Amniotic stem cell (primary cell): ENCODE measurements around the gene SUV39H1.
"Not testable (repeated sequence)": the region's sequence is repeated elsewhere in the genome, so short reads cannot be mapped to it uniquely, and the experiment has no call there.

Experiments used
- DNase-seq: peaks from one replicate; lab custom pipeline; 2025; lab: John Stamatoyannopoulos, UW

The SUV39H1 gene, protein sequence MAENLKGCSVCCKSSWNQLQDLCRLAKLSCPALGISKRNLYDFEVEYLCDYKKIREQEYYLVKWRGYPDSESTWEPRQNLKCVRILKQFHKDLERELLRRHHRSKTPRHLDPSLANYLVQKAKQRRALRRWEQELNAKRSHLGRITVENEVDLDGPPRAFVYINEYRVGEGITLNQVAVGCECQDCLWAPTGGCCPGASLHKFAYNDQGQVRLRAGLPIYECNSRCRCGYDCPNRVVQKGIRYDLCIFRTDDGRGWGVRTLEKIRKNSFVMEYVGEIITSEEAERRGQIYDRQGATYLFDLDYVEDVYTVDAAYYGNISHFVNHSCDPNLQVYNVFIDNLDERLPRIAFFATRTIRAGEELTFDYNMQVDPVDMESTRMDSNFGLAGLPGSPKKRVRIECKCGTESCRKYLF

DNA sequence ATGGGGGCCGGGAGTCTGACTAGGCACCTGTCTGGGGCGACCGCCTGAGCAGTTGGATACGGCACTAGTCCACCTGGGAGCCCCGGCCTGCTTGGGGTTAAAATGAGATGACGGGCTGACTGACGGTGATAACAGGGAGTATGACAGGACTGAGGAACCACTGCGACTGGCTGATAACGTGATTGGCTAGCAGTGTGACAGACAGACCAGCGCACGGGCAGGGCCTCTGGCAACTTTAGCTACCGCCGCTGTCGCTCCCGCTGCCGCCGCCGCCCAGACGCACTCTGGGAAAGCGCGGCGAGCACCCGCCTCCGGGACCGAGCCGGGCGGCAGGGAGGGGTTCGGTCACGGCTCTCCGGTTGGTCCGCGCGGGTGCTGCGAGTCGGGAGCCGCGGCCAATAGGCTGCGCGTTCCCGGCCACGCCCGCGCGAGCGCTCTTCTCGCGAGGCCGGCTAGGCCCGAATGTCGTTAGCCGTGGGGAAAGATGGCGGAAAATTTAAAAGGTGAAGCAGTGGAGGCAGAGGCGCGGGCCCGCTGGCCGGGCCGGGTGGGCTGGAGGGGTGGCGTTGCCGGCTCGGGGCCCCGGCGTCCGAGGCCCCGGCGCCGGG is at the start of gene SUV39H1:
Gene SUV39H1, plus strand, starts transcription at position 434 of the 608 bp plus-strand sequence. Its CDS starts 51 bp downstream, at position 485.
- DNase-seq, result peak; percentile 71

DNA sequence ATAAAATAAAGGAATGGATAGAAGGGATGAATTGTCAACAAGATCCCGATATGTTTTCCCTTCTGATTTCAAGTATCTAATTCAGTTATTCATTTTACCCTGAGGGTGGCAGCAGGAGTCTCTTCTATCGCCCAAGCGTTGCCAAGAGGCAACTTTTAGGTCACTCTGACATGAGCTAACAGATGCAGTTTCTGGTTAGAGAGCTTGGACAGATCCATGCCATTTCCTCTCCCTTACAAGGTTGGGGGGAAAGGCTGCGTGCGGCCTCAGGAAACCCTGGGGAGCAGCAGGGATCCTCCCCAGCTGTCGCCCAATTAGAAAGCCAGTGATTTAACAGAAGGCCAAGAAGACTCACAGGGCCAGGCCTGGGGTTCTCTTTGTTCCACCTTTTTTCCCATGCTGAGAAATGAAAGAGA is 48.2 kb upstream of the SUV39H1 start:
- no peak for DNase-seq

DNA sequence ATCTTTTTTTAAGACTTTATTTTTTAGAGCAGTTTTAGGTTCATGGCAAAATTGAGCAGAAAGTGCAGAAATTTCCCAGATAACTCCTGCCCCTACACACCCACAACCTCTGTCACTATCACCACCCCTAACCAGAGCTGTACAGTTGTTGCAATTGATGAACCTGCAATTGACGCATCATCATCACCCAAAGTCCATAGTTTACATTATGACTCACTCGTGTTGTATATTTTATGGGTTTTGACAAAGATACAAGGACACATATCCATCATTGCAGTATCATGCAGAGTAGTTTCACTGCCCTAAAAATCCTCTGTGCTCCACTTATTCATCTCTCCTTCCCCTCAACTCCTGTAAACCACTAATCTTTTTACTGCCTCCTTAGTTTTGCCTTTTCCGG is 47.4 kb upstream of the SUV39H1 start:
- no peak for DNase-seq

DNA sequence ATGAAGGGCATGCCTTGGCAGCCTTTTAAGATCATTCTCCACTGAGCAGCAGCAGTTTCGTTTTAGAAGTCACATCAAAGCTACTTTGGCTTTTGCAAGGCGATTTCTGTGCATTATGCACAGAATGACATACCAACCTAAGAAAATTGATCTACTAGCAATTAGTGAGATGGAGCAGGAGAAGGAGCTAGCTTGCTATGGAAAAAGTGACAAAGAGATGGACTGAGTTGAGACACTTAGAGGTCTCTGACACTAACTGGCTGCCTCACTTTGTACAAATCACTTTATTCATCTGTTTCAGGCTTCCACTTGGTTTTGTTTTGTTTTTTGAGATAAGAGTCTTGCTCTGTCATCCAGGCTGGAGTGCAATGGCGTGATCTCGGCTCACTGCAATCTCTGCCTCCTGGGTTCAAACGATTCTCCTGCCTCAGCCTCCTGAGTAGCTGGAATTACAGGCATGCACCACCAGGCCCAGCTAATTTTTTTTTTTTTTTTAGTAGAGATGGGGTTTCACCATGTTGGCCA is 44.4 kb upstream of the SUV39H1 start:
- DNase-seq, result not testable (repeated sequence)

DNA sequence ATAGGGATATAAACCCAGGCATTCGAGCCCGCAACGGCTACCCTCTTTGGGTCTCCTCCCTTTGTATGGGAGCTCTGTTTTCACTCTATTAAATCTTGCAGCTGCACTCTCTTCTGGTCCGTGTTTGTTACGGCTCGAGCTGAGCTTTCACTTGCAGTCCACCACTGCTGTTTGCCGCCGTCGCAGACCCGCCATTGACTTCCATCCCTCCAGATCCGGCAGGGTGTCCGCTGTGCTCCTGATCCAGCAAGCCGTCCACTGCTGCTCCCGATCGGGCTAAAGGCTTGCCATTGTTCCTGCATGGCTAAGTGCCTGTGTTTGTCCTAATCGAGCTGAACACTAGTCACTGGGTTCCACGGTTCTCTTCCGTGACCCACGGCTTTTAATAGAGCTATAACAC is 41.8 kb upstream of the SUV39H1 start:
- not testable (repeated sequence) for DNase-seq

DNA sequence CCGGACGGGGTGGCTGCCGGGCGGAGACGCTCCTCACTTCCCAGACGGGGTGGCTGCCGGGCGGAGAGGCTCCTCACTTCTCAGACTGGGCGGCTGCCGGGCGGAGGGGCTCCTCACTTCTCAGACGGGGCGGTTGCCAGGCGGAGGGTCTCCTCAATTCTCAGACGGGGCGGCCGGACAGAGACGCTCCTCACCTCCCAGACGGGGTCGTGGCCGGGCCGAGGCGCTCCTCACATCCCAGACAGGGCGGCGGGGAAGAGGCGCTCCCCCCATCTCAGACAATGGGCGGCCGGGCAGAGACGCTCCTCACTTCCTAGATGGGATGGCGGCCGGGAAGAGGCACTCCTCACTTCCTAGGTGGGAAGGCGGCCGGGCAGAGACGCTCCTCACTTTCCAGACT is 36.8 kb upstream of the SUV39H1 start:
- not testable (repeated sequence) for DNase-seq

DNA sequence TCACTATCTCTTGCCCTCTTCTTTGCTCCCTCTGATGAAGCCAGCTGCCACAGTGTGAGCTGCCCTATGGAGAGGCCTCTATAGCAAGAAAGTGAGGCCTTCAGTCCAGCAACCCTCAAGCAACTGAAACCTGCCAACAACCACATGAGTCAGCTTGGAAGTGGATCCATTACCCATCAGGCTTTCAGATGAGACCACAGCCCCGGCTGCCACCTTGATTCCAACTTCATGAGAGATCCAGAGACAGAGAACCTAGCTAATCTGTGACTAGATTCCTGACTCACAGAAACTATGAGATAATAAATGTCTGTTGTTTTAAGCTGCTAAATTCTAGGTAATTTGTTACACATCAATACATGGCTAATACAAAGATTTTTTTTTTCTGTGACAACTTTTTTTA is 33.3 kb upstream of the SUV39H1 start:
- no peak for DNase-seq

DNA sequence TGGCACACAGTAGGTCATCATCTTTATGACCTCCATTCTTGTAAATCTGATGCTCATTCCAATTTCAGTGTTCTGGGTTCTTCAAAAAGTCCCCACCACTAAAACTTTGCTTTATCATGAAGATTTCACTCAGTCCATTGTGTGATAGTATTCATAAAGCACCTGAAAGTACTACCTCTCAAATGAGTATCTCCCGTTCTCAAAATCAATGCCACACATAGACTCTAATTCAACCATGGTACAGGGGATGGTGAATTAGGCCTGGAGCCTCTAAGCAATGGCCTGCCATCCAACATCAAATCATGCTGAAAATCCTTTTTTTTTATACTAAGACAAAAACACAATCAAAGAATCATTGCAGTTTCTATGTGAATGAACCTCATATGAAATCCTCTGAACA is 32.4 kb upstream of the SUV39H1 start:
- no peak for DNase-seq

DNA sequence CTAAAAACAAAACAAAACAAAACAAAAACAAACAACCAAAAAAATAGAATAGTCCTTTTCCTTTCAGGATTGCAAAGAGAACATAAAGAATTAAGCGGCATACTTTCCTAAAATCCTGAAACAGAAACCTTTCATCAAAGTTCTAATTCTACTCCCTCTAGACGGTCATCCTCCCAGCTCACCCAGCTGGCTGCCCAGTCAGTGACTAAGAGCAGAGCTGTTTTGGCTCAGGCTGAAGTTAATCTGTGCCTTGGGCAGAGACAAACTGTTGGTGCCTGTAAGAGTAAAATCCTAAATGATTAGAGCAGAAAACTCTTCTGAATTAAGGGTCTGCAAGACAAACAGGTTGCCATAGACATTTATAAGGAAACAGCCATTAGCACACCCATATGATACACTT is 30.5 kb upstream of the SUV39H1 start:
- no peak for DNase-seq

DNA sequence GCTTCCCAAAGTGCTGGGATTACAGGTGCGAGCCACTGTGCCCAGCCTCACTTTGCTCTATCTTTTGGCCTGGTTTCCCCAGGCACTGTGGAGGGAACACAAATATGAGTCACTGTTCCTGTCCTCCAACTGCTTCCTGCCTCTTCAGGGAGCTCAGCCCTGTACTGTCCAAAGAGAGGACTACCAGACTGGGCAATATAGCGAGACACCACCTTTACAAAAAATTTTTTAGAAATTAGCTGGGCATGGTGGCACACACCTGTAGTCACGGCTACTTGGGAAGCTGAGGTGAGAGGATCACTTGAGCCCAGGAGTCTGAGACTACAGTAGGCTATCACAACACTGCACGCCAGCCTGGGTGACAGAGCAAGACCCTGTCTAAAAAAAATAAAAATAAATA is 29.9 kb upstream of the SUV39H1 start:
- no peak for DNase-seq

DNA sequence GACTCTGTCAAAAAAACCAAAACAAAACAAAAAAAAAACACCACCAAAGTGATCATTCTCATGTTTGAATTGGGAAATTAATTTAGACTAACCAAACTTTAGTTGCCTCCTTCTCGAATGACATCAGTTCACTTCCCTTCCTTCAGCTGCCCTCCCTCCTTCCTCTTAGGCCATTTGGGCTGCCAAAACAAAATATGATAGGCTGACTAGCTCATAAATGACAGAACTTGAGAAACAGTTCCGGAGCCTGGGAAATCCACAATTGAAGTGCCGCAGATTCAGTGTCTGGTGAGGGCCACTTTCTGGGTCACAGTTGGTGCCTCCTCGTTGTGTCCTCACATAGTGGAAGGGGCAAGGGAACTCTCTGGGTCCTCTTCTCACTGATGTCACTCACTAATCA is 29.0 kb upstream of the SUV39H1 start:
- DNase-seq, result no peak

DNA sequence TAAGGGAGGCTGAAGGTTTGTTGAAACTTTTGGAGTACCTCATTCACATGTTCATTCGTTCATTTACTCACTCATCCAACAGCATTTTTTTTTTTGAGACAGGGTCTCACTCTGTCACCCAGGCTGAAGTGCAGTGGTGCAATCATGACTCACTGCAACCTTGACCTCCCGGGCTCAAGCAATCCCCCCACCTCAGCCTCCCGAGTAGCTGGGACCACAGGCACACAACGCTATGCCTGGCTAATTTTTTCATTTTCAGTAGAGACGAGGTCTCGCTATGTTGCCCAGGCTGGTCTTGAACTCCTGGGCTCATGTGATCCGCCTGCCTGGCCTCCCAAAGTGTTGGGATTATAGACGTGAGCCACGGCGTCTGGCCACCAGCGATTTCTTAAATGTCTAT is 28.3 kb upstream of the SUV39H1 start:
- not testable (repeated sequence) for DNase-seq

DNA sequence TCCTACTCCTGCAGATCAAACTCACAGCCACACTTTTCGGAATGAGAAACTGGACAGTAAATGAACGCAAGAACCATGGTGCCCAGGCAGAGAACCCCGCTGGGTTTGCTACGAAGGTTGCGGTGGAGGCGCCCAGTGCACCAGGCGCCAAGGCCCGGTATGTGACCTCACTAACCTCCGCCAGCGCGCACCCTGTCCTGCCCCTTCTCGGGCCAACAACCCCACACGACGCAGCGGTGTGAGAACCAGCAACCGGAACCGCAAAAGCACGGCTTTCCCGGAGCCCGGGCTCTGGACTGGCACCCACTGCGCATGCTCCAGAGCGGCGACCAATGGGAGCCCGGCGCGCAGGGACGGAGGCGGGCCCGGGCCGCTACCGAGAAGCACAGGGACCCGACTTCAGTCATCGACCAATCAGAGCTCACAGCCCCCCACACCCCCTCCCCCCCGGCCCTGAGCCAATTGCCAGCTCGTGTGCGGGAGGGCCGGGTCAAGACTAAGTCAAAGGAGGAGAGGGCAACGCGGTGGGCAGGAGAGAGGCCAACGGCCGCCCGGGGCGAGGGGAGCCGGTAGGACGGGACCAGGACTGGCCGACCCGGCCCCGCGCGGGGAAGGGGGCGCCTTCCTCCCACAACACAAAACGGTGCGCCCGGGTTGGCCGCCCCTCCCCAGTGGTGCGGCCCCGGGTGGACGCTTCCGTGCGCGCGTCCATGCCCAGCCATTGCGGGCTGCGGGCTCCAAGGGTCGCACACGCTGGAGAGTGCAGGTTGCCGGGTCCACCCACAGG is 20.2 kb upstream of the SUV39H1 start:
- DNase-seq, result peak; percentile 25

DNA sequence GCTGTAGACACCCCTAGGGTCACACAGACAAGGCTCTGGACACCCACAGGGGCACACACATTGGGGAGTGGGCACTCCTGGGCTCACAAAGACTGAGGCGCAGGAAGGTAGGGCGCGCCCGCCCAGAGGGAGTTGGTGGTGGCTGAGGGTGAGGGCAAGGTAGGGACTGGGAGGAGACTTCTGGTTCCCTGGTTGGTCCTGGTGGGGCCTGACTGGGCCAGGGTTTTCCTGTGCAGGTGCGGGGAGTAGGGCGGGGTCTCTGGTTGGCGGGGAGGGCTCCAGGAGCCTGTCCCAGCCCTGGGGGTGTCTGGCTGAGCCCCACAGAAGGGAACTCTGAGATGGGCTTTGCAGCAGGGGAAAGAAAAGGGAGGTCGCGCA is 19.7 kb upstream of the SUV39H1 start:
- DNase-seq, result no peak

DNA sequence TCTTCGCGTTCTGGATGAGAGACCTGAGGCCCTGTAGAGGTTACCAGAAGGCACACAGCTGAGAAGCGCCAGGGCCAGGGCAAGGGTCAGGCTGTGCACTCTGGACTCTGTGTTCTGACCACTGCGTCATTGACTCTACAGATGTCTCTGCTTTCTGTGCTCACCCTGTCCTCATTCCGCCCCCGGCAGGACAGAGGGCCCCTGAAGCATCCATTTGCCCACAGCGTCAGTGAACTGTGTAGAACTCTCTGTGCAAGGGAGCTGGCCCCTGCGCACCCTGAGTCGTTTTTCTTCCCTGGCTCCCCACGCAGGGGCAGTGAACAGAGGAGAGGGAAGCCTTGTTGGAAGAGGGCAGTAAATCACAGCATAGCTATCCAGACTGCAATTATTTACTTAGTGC is 19.0 kb upstream of the SUV39H1 start:
- no peak for DNase-seq

DNA sequence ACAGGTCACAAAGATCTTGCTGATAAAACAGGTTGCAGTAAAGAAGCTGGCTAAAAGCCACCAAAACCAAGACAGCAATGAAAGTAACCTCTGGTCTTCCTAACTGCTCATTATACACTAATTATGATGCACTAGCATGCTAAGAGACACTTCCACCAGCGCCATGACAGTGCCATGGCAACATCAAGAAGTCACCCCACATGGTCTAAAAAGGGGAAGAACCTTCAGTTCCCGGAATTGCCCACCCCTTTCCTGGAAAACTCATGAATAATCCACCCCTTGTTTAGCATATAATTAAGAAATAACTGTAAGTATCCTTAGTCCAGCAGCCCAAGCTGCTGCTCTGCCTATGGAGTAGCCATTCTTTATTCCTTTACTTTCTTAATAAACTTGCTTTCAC is 16.1 kb upstream of the SUV39H1 start:
- DNase-seq, result not testable (repeated sequence)

DNA sequence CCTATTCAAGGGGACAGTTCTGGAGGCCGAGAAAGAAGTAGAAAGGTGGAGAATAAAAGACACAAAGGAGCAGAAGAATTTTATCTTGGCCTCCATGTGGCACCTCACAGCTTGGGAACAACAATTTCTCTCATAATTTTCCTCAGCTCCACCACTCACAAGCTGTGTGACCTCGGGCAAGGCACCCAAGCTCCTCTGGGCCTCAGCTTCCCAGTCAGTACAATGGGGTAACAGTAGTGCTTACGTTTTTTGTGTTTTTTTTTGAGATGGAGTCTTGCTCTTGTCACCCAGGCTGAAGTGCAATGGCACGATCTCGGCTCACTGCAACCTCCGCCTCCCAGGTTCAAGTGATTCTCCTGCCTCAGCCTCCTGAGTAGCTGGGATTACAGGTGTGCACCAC is 15.6 kb upstream of the SUV39H1 start:
- not testable (repeated sequence) for DNase-seq

DNA sequence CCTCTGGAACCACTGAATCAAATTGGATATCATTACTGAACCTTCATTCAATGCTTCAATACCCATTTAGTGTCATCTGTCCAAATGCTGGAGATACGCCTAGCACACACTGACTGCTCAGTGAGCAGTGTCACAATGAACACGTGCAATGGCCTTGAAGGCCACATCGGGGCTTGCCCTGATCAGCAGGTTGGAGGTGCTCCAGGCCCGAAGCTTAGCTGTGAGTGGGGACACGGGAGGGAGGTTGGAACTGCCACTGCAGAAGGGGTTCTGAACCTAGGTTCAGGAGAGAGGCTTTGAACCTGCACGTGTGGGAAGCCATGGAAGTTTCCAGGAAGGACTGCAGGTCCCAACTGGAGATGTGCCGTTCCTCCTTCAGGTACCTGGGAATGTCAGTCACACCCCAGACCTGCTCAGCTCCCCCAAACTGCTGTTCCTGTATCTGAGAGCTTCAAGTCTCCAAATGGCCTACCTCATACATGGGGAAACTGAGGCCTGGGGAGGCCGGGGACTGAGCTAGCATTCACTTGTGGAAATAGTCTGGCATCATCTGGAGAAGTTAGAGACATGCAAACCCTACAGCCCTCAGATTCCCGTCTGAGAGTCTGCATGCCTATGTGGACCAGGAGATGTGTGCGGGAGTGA is 14.9 kb upstream of the SUV39H1 start:
- DNase-seq, result no peak

DNA sequence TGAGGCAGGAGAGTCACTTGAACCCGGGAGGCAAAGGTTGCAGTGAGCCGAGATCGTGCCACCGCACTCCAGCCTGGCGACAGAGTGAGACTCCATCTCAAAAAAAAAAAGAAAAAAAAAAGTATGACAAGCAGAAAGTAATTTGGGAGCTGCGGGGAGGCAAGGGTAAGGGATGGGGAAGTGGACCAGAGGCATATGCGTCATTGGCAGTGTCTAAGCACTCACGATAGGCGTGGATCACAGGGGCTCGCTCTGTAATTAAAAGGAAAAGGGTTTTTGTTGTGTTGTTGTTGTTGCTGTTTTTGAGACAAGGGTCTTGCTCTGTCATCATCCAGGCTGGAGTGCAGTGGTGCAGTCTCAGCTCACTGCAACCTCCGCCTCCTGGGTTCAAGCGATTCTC is 13.7 kb upstream of the SUV39H1 start:
- DNase-seq, result not testable (repeated sequence)

DNA sequence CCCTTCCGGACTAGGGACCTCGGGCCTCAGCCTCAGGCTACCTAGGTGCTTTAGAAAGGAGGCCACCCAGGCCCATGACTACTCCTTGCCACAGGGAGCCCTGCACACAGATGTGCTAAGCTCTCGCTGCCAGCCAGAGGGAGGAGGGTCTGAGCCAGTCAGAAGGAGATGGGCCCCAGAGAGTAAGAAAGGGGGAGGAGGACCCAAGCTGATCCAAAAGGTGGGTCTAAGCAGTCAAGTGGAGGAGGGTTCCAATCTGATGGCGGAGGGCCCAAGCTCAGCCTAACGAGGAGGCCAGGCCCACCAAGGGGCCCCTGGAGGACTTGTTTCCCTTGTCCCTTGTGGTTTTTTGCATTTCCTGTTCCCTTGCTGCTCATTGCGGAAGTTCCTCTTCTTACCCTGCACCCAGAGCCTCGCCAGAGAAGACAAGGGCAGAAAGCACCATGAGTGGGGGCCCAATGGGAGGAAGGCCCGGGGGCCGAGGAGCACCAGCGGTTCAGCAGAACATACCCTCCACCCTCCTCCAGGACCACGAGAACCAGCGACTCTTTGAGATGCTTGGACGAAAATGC is 13.0 kb upstream of the SUV39H1 start, which contains the start of gene WAS:
Gene WAS, plus strand, starts transcription at position 389 of the 572 bp plus-strand sequence. Its CDS starts 55 bp downstream, at position 444.
- no peak for DNase-seq

DNA sequence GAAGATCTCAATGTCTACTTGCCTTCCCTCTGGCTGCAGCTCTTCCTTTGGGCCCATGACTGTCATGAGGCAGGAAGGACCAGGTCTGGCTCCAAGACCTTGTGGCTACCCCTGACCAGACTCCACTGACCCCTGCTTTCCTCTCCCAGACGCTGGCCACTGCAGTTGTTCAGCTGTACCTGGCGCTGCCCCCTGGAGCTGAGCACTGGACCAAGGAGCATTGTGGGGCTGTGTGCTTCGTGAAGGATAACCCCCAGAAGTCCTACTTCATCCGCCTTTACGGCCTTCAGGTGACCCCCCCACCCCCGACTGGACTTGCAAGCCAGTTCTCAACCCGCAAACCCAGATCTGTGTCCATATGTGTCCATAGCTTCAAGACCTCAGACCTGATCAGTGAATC is 12.4 kb upstream of the SUV39H1 start:
- DNase-seq, result no peak

DNA sequence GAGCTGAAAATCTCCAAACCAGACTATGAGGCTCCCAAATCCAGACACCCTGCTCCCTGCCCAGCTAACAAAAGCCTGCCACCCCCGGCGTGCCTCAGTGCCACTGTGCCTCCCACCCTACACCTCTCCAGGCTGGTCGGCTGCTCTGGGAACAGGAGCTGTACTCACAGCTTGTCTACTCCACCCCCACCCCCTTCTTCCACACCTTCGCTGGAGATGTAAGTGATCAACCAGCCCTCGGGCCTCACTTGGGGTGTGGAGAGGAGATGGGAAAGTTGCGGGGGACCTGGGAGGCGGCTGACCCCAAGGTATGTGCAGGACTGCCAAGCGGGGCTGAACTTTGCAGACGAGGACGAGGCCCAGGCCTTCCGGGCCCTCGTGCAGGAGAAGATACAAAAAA is 11.1 kb upstream of the SUV39H1 start:
- no peak for DNase-seq
